Neuron (in vitro differentiated cells): ENCODE results near the gene ENPP1.
A peak's percentile ranks its signal among the peaks of the same experiment; 100 is the strongest.

Experiments used
- H2AFZ ChIP-seq: one replicate; pipeline ENCODE4 v1.6.1; 2013; ENCODE audit warnings: low read depth, mild to moderate bottlenecking, inconsistent platforms, low read length, moderate library complexity
- H3K27me3 ChIP-seq: one replicate; pipeline ENCODE4 v1.6.1; 2013; ENCODE audit warnings: low read length; ENCODE audit not compliant: insufficient read depth
- H3K36me3 ChIP-seq: one replicate; pipeline ENCODE4 v1.6.1; 2013; ENCODE audit warnings: low read length; ENCODE audit not compliant: insufficient read depth
- H3K4me1 ChIP-seq: one replicate; pipeline ENCODE4 v1.6.1; 2013; ENCODE audit warnings: low read length; ENCODE audit not compliant: insufficient read depth
- H3K4me3 ChIP-seq: 2 replicates; pipeline ENCODE4 v1.5.1; 2013; ENCODE audit warnings: mild to moderate bottlenecking, low read length, moderate library complexity
- H3K9me3 ChIP-seq: one replicate; pipeline ENCODE4 v1.6.1; 2013; ENCODE audit warnings: low read length

The ENPP1 gene

GRCh38 chr6:131807644-131808459 is at the start of gene ENPP1:
Gene ENPP1 (plus strand): TSS chr6:131808020. CDS start chr6:131808036, 16 bp downstream.
- Histone ChIP-seq H3K9me3 (no peaks in the 10 kb centered on the region), H3K27me3 (peaks cover 33% of the 10 kb centered on the region), H2AFZ (peak within 1 kb of the TSS; percentile 87), H3K36me3 (no peaks in the 10 kb centered on the region), H3K4me1 (peaks cover 18% of the 10 kb centered on the region), H3K4me3 (peak within 1 kb of the TSS; percentile 71)

GRCh38 chr6:131758920-131759319 is 48.9 kb upstream of the ENPP1 start:
- Histone ChIP-seq H3K4me3 (no peak overlapping the region), H2AFZ (no peak overlapping the region), H3K4me1 (no peaks in the 10 kb centered on the region), H3K27me3 (no peaks in the 10 kb centered on the region), H3K36me3 (no peaks in the 10 kb centered on the region), H3K9me3 (peaks cover 2% of the 10 kb centered on the region)

- Histone ChIP-seq H2AFZ (no peak overlapping the region), H3K4me3 (no peak overlapping the region), H3K9me3 (no peaks in the 10 kb centered on the region), H3K36me3 (no peaks in the 10 kb centered on the region), H3K27me3 (no peaks in the 10 kb centered on the region), H3K4me1 (no peaks in the 10 kb centered on the region)
Measured at GRCh38 chr6:131761060-131761761, 46.6 kb upstream of the ENPP1 start.

- Histone ChIP-seq H3K4me1 (no peaks in the 10 kb centered on the region), H3K9me3 (no peaks in the 10 kb centered on the region), H3K4me3 (no peak overlapping the region), H3K36me3 (no peaks in the 10 kb centered on the region), H2AFZ (no peak overlapping the region), H3K27me3 (no peaks in the 10 kb centered on the region)
Measured at GRCh38 chr6:131761762-131762067, 46.1 kb upstream of the ENPP1 start.

- Histone ChIP-seq H3K4me1 (no peaks in the 10 kb centered on the region), H3K36me3 (no peaks in the 10 kb centered on the region), H2AFZ (no peak overlapping the region), H3K9me3 (no peaks in the 10 kb centered on the region), H3K4me3 (no peak overlapping the region), H3K27me3 (no peaks in the 10 kb centered on the region)
Measured at GRCh38 chr6:131762984-131763383, 44.8 kb upstream of the ENPP1 start.

GRCh38 chr6:131763749-131764148 is 44.1 kb upstream of the ENPP1 start:
- Histone ChIP-seq H3K27me3 (no peaks in the 10 kb centered on the region), H3K9me3 (no peaks in the 10 kb centered on the region), H2AFZ (no peak overlapping the region), H3K4me1 (no peaks in the 10 kb centered on the region), H3K36me3 (no peaks in the 10 kb centered on the region), H3K4me3 (no peak overlapping the region)

- Histone ChIP-seq H2AFZ (no peak overlapping the region), H3K36me3 (no peaks in the 10 kb centered on the region)
Measured at GRCh38 chr6:131764350-131764749, 43.5 kb upstream of the ENPP1 start.

GRCh38 chr6:131765081-131765803 is 42.6 kb upstream of the ENPP1 start:
- Histone ChIP-seq H3K4me1 (no peaks in the 10 kb centered on the region), H3K27me3 (no peaks in the 10 kb centered on the region), H2AFZ (no peak overlapping the region), H3K4me3 (no peak overlapping the region), H3K9me3 (no peaks in the 10 kb centered on the region), H3K36me3 (no peaks in the 10 kb centered on the region)

More at GRCh38 chr6:131764350-131764749, 43.5 kb upstream of the ENPP1 start:
- no peaks in the 10 kb centered on the region for H3K4me1 ChIP-seq
- H3K27me3 ChIP-seq, result no peaks in the 10 kb centered on the region
- no peak overlapping the region for H3K4me3 ChIP-seq
- H3K9me3 ChIP-seq, result no peaks in the 10 kb centered on the region

GRCh38 chr6:131765804-131766135 is 42.0 kb upstream of the ENPP1 start:
- H3K4me1 ChIP-seq, result no peaks in the 10 kb centered on the region
- H2AFZ ChIP-seq, result no peak overlapping the region
- H3K9me3 ChIP-seq, result no peaks in the 10 kb centered on the region
- H3K4me3 ChIP-seq, result no peak overlapping the region
- H3K27me3 ChIP-seq, result no peaks in the 10 kb centered on the region
- H3K36me3 ChIP-seq, result no peaks in the 10 kb centered on the region

- Histone ChIP-seq H3K4me1 (no peaks in the 10 kb centered on the region), H2AFZ (no peak overlapping the region), H3K36me3 (no peaks in the 10 kb centered on the region), H3K4me3 (no peak overlapping the region), H3K27me3 (no peaks in the 10 kb centered on the region), H3K9me3 (no peaks in the 10 kb centered on the region)
Measured at GRCh38 chr6:131766631-131767030, 41.2 kb upstream of the ENPP1 start.

- H3K36me3 ChIP-seq, result no peaks in the 10 kb centered on the region
- no peaks in the 10 kb centered on the region for H3K4me1 ChIP-seq
- no peak overlapping the region for H3K4me3 ChIP-seq
- H3K27me3 ChIP-seq, result no peaks in the 10 kb centered on the region
- no peak overlapping the region for H2AFZ ChIP-seq
- H3K9me3 ChIP-seq, result no peaks in the 10 kb centered on the region
Measured at GRCh38 chr6:131768964-131769363, 38.9 kb upstream of the ENPP1 start.

GRCh38 chr6:131769385-131770141 is 38.3 kb upstream of the ENPP1 start:
- Histone ChIP-seq H2AFZ (no peak overlapping the region), H3K36me3 (no peaks in the 10 kb centered on the region), H3K27me3 (no peaks in the 10 kb centered on the region), H3K4me1 (no peaks in the 10 kb centered on the region), H3K4me3 (no peak overlapping the region), H3K9me3 (no peaks in the 10 kb centered on the region)

GRCh38 chr6:131770776-131771175 is 37.0 kb upstream of the ENPP1 start:
- Histone ChIP-seq H3K4me1 (no peaks in the 10 kb centered on the region), H3K4me3 (no peak overlapping the region), H3K9me3 (no peaks in the 10 kb centered on the region), H3K27me3 (no peaks in the 10 kb centered on the region), H2AFZ (no peak overlapping the region), H3K36me3 (no peaks in the 10 kb centered on the region)
